Tibial artery (tissue), 4 donors: ENCODE measurements around the gene TRABD2B.
A peak's percentile ranks its signal among the peaks of the same experiment; 100 is the strongest.

Experiments
- DNase-seq, 2 donors: peaks; one replicate each; pipeline ENCODE4 v3.0.0-alpha.2; 2019
- H3K27ac ChIP-seq, 2 donors: fragments of 200-600 bp; sonication (generic) in 1 of 2; 1 replicate in 1 of 2; 2 replicates in 1 of 2; pipeline ENCODE4 v1.5.1; 2018 to 2019; ENCODE audit warnings: mild to moderate bottlenecking in 1 of 2
- H3K27me3 ChIP-seq, 2 donors: fragments of 200-600 bp; sonication (generic) in 1 of 2; one replicate each; pipeline versions ENCODE4 v1.5.1 to v1.6.0; 2016 to 2019
- H3K36me3 ChIP-seq, 3 donors: fragments of 200-600 bp; sonication (generic) in 2 of 3; one replicate each; pipeline ENCODE4 v1.5.1; 2016 to 2019; ENCODE audit warnings: mild to moderate bottlenecking in 2 of 3
- H3K4me1 ChIP-seq, 4 donors: fragments of 200-600 bp; sonication (generic) in 2 of 4; 1 replicate in 3 of 4; 2 replicates in 1 of 4; pipeline ENCODE4 v1.5.1; 2016 to 2019
- H3K4me3 ChIP-seq, 2 donors: fragments of 200-600 bp; sonication (generic) in 1 of 2; 1 replicate in 1 of 2; 2 replicates in 1 of 2; pipeline ENCODE4 v1.5.1; 2018 to 2019; ENCODE audit warnings: mild to moderate bottlenecking in 2 of 2
- H3K9me3 ChIP-seq, 3 donors: fragments of 200-600 bp; sonication (generic) in 1 of 3; one replicate each; pipeline ENCODE4 v1.5.1; 2016 to 2019
- intact Hi-C: fragments of 100-400 bp; cut with DNase I; formaldehyde crosslinking; loops from one replicate; pipeline ENCODE4 v1.15.0; 2023; ENCODE audit warnings: low total_unique reads
- TF ChIP-seq, protein P1 (sequence below), 2 experiments: fragments of 200-600 bp in 1 of 2; fragments of 450-650 bp in 1 of 2; IDR thresholded peaks; one replicate each; pipeline ENCODE4 v1.5.1; 2017 to 2019; ENCODE audit warnings: antibody characterized with exemption in 2 of 2, mild to moderate bottlenecking in 1 of 2, moderate library complexity in 1 of 2

Gene TRABD2B

DNA sequence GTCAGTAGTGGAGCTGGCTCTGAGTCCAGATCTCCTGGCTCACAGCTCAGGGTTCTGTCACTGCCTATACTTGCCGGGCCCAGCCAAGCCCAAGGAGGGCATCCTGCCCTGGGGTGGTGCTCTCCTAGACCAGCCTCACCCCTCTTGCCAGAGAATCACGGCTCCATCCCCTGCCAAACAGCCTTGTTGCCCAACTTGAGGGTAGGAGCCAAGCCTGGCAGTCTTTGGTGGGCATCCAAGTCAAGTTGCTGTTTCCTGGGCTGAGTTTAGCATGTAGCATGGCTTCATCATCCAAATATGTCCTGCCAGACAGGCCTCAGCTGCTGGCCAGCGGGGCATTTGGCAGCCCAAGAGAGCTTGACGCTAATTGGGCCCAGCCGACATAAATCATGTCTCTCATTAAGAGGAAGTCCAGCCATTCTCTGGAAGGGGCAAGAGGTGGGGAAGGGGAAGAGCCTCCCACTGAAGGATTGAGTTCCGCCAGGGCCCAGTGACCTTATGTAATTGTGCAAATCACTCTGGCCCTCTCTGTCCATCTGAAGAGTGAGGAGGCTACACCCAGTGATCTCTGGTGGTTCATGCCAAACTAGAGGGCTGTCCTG, 22.6 kb upstream of the TRABD2B start:
- TF ChIP-seq, protein P1, sequence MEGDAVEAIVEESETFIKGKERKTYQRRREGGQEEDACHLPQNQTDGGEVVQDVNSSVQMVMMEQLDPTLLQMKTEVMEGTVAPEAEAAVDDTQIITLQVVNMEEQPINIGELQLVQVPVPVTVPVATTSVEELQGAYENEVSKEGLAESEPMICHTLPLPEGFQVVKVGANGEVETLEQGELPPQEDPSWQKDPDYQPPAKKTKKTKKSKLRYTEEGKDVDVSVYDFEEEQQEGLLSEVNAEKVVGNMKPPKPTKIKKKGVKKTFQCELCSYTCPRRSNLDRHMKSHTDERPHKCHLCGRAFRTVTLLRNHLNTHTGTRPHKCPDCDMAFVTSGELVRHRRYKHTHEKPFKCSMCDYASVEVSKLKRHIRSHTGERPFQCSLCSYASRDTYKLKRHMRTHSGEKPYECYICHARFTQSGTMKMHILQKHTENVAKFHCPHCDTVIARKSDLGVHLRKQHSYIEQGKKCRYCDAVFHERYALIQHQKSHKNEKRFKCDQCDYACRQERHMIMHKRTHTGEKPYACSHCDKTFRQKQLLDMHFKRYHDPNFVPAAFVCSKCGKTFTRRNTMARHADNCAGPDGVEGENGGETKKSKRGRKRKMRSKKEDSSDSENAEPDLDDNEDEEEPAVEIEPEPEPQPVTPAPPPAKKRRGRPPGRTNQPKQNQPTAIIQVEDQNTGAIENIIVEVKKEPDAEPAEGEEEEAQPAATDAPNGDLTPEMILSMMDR (IDR thresholded peaks at IDR 0.05): no peak
- DNase-seq: peak; percentile 80 to 98
- Histone ChIP-seq H3K27me3 (no peaks in the 10 kb centered on the region), H3K36me3 (no peaks in the 10 kb centered on the region), H3K4me3 (no peak overlapping the region), H3K27ac (peak overlapping the region; percentile 70 to 80), H3K4me1 (peaks cover 0 to 54% (median 23%) of the 10 kb centered on the region in 4 donors), H3K9me3 (no peaks in the 10 kb centered on the region)
- intact Hi-C loops: no loop called here

DNA sequence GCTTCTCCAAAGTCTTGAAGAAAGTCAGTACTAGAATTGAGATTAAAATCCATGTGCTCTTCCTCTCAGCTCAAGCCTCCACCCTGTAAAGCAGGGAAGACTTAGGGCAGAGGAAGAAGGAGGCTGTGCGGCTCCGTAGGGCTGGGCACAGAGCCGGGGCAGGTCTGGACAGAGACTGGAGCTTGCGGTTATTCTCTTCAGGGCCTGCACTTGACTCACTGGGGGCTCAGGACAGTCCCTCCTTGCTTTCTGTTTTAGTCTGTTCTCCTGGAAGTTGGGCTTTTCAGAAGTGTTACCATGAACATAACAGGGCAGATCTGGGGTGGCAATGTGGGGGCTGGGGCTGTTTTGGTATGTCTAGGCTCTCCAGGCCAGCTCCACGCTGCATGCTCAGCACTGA, 21.6 kb upstream of the TRABD2B start:
- intact Hi-C loops: no loop called here

DNA sequence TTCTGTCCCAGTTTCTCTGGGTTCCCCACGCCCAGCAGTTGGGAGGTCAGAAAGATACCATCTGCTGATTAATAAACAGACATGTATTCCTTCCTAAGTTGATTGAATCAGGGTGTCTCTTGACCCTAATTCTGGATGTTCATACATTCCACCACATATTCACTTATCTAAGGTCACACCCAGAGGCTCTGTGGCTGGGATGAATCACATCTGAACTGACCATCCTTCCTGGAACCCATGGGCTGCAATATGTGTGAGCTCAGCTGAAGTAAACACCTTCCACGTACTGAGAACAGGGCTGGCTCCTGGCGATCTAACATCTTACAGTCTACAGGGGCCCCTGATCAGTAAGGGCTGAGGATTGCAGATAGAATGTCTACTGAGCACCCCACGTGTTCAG, 20.5 kb upstream of the TRABD2B start:
- H3K9me3 ChIP-seq: no peaks in the 10 kb centered on the region
- DNase-seq: no peak
- peak overlapping the region; percentile 46 to 70 for H3K27ac ChIP-seq
- H3K4me1 ChIP-seq: peaks cover 0 to 54% (median 23%) of the 10 kb centered on the region in 4 donors
- intact Hi-C loops: no loop called here
- no peak overlapping the region for H3K4me3 ChIP-seq
- no peaks in the 10 kb centered on the region for H3K27me3 ChIP-seq
- H3K36me3 ChIP-seq: no peaks in the 10 kb centered on the region
- TF ChIP-seq, protein P1 (IDR thresholded peaks at IDR 0.05): no peak

More for the DNA sequence above, 21.6 kb upstream of the TRABD2B start:
- Histone ChIP-seq H3K4me1 (peaks cover 0 to 54% (median 23%) of the 10 kb centered on the region in 4 donors), H3K27me3 (no peaks in the 10 kb centered on the region), H3K27ac (peak overlapping the region; percentile 70 to 80), H3K9me3 (no peaks in the 10 kb centered on the region), H3K4me3 (no peak overlapping the region), H3K36me3 (no peaks in the 10 kb centered on the region)
- no peak for DNase-seq
- TF ChIP-seq, protein P1 (IDR thresholded peaks at IDR 0.05): no peak

DNA sequence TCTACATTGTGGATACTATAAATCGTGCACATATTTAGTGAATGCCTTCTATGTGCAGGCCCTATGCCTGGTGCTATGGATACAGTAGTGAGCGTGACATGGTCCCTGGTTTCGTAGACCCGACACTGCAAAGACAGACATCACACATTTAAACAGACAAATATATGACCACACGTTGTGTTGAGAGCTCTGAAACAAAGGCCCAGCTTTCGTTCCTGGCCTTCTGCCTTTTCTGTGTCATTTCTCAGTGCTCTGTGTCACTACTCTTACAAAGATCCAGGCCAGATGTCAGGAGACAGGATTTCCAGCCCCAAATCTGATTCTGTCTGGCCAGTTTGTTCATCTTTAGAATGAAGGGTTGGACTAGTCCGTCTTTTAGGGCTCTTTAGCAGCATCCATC, 19.3 kb upstream of the TRABD2B start:
- peaks cover 0 to 54% (median 23%) of the 10 kb centered on the region in 4 donors for H3K4me1 ChIP-seq
- H3K27ac ChIP-seq: peak overlapping the region; percentile 46 to 70
- TF ChIP-seq, protein P1 (IDR thresholded peaks at IDR 0.05): no peak
- intact Hi-C loops: no loop called here
- H3K36me3 ChIP-seq: no peaks in the 10 kb centered on the region
- H3K4me3 ChIP-seq: no peak overlapping the region
- DNase-seq: no peak
- no peaks in the 10 kb centered on the region for H3K27me3 ChIP-seq
- H3K9me3 ChIP-seq: no peaks in the 10 kb centered on the region

DNA sequence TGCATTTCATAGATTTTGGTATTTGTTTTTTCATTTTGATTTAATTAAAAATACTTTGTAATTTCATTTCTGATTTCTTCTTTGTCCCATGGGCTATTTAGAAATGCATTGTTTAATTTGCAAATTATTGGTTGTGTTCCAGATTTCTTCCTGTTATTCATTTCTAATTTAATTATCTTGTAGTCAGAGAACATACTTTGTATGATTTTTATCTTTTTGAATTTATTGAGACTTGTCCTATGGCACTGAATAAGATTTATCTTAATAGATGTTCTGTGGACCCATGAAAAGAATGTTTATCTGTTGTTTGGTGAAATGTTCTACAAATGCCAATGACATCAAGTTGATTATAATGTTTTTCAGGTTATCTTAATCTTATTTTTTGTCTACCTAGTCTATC, 16.1 kb upstream of the TRABD2B start:
- TF ChIP-seq, protein P1 (IDR thresholded peaks at IDR 0.05): no peak
- H3K4me3 ChIP-seq: no peak overlapping the region
- no peaks in the 10 kb centered on the region for H3K27me3 ChIP-seq
- H3K4me1 ChIP-seq: peaks cover 0 to 28% (median 10%) of the 10 kb centered on the region in 4 donors
- intact Hi-C loops: no loop called here
- H3K9me3 ChIP-seq: no peaks in the 10 kb centered on the region
- DNase-seq: no peak
- H3K36me3 ChIP-seq: no peaks in the 10 kb centered on the region
- H3K27ac ChIP-seq: no peak overlapping the region
